ENCODE results near the gene CRELD2.
A peak's percentile ranks its signal among the peaks of the same experiment; 100 is the strongest.

CRELD2 gene, protein sequence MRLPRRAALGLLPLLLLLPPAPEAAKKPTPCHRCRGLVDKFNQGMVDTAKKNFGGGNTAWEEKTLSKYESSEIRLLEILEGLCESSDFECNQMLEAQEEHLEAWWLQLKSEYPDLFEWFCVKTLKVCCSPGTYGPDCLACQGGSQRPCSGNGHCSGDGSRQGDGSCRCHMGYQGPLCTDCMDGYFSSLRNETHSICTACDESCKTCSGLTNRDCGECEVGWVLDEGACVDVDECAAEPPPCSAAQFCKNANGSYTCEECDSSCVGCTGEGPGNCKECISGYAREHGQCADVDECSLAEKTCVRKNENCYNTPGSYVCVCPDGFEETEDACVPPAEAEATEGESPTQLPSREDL

DNA sequence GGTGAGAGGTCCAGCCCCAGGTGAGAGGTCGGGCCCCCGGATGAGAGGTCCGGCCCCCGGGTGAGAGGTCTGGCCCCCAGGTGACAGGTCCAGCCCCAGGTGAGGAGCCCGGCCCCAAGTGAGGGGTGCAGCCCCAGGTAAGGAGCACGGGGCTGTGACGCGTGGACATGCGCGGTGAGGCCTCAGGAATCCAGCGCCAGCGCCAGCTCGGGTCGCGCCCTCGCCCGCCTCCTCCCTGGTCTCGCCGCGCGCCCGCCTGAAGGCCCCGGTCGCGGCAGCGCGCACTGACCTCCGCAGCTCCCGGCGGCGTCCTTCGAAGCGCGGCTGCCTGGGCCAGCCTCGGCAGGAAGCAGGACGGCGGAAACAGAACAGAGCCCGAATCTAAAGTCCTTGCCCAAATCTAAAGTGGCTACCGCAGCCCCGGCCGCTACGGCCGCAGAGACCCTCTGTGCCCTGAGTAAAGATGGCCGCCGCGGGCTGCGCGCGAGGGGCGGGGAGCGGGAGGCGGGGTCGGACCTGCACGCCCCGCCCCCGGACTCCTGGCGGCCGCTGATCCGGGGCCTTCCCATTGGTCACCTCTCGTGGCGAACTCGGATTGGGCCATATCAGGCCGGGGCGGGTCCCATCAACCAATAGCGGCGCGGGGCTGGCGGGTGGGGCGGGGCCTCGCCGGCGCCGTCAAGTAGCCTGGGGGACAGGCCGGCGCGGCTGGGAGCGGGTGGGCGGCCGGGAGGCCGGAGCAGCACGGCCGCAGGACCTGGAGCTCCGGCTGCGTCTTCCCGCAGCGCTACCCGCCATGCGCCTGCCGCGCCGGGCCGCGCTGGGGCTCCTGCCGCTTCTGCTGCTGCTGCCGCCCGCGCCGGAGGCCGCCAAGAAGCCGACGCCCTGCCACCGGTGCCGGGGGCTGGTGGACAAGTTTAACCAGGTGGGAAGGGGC, at the start of gene CRELD2, which contains the start of gene ALG12:
Gene CRELD2 (plus strand): TSS at position 661 of the 937 bp plus-strand sequence. CDS start 136 bp downstream, at position 797.
Gene ALG12 (minus strand): TSS at position 465 of the 937 bp plus-strand sequence. CDS start 4,673 bp downstream, outside the sequence.
- DNase-seq: peak; percentile 42

DNA sequence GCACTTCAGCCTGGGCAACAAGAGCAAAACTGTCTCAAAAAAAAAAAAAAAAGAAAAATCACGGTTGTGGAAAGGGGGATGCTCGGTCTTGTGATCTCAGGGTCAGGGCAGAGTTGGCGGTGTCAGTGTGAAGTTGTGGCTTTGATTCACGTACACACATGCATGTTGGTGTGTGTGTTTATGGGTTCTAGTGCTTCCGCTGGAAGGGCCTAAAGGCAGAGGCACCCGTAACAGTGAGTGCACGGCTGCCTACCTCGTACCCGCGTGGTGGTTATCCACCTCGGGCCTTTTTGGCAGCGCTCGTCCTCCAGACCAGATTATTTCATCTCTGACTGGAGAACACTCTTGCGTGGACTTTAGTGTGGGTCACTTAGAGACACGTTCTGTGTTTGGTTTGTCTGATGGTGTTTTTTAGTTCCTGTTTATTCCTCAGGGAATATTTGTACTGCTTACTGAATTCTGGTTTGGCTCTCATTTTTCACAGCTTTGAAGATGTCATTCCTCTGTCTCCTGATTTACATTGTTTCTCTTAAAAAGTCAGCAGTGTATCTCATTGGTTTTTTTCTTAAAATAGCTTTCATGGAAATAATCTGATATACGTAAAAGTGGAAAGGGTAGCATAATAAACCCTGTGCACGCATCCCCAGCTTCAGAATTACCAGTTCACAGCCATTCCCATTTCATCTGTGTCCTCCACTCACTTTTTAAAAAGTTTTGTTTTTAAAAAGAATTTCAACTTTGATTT, 49.2 kb upstream of the CRELD2 start:
- DNase-seq: no peak

DNA sequence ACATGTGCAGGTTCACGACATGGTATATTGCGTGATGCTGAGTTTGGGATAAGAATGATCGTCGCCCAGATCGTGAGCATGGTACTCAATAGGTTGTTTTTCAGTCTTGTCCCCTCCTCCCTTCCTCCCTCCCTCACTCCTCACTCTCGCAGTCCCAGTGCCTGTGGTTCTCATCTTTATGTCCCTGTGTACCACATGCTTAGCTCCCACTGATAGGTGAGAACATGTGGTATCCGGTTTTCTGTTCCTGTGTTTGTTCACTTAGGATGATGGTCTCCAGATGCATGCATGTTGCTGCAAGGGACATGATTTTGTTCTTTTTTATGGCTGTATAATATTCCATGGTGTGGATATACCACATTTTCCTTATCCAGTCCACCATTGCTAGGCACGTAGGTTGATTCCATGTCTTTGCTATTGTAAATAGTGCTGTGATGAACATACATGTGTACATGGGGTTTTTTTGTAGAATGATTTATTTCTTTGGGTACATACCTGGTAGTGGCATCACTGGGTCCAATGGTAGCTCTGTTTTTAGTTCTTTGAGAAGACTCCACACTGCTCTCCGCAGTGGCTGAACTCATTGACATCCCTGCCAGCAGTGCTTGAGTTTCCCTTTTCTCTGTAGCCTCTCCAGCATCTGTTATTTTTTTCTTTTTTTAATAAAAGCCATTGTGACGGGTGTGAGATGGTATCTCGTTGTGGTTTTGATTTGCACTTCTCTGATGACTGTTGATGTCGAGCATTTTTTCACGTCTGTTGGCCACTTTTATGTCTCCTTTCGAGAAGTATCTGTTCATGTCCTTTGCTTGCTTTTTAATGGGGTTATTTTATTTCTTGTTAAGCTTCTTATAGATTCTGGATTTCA, 48.4 kb upstream of the CRELD2 start:
- no peak for DNase-seq

DNA sequence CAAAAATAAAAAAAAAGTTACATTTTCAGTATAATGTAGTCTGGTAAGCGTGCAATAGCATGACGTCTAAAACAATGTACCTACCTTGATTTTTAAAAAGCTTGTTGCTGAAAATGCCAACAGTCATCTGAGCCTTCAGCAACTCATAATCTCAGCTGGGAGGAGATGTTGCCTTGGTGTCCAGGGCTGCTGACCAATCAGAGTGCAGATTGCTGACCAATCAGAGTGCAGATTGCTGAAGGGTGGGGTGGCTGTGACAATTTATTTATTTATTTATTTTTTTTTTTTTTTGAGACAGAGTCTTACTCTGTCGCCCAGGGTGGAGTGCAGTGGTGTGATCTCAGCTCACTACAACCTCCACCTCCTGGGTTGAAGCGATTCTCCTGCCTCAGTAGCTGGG, 47.0 kb upstream of the CRELD2 start:
- no peak for DNase-seq

DNA sequence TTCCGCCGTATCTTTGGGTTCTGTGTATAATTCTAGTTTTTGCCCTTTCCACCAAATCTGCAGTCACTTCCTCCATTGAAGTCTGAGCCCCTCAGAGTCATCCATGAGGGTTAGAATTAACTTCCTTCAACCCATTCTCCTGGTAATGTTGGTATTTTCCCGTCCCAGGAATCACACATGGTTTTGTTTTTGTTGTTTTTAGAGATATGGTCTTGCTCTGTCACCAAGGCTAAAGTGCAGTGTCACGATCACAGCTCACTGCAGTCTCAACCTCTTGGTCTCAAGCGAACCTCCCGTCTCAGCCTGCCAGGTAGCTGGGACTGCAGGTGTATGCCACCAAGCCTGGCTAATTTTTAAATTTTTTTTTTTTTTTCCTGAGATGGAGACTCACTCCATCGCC, 46.1 kb upstream of the CRELD2 start:
- DNase-seq: no peak

DNA sequence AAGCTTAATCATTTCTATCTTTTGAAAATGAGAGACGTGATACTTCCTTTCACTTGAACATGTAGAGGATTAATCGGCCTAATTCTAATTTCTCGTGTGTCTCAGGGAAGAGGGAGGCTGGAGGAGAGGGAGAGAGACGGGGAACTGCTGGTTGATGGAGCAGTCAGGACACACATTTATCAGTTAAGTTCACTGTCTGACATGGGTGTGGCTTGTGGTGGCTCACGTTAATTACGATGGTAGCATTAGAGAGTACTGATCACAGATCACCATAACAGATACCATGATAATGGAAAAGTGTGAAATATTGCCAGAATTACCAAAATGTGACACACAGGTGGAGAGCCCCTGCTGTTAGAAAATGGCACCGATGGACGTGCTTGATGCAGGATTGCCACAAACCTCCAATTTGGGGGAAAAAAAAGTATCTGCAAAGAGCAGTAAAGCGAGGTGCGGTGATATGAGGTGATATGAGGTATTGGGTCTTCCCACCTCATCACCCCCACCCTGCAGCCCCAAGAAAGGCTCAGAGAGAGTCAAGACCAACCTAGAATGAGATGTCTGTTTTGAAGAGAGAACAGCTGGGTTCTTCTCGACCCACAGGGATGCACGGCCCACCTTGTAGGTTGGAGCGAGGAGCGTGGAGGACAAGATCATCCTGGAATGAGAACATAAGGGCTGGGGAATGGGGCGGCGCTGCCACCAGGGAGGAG, 45.0 kb upstream of the CRELD2 start:
- no peak for DNase-seq

DNA sequence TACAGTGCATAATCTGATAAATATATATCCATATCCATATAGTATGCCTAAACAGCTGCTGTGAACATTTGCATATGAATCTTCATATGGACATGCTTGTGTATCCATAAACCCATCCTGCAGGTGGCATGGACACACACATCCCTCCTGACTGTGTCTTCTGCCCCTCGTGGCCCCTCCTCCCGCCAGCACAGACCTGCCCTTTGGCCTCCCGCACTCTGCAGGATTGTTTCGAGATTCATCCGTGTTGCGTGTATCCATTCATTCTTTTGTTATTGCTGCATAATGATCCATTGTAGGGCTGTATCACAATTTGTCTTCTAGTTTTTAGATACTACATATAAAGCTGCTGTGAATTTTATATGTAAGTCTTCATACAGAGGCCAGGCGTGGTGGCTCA, 40.8 kb upstream of the CRELD2 start:
- DNase-seq: no peak

DNA sequence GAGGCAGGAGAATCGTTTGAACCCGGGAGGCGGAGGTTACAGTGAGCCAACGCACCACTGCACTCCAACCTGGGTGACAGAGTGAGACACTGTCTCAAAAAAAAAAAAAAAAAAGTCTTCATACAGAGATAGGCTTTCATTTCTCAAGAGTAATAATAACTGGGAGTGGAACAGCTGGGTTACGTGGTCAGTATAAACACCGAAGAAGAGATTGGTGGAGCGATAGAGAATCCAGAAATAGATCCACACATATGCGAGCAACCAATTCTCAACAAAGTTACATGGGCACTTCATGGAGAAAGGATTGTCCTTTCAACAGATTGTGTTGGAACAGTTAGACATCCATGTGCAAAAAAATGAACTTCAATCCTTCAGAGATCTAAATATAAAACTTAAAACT, 40.2 kb upstream of the CRELD2 start:
- no peak for DNase-seq

DNA sequence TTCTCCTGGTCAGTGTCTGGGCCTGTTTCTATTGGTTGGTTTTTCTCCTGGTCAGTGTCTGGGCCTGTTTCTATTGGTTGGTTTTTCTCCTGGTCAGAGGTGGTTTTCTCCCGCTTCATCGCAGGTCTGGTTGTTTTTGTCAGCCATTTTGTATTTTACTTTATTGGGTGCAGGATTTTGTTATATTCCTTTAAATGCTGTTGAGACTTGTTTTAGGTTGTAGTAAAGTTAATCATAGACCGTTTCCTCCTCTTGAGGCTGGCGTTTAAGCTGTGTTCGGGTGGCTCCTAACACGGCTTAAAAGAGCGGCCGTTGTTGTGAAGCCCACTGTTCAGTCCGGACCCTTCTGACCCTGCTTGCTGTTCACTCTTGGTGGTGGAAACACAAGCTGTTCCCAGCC, 38.6 kb upstream of the CRELD2 start:
- no peak for DNase-seq

DNA sequence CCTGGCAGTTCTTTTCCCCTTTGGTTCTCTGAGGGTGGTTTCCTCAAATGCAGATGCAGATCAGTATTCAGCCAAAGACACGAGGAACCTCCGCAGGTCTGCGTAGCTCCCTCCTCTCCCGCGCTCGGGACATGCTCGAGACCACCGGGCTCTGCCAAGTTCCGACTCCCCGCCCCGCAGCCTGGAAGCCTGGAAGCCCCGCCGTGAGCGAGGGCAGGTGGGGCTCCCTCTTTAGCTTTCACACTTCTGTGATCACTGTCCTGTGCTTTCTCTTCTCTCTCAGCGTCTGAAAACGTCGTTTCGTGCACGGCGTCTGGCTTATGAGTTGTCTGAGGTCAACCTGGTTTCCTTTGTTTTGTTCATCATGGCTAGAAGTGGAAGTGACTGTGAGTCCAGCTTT, 38.2 kb upstream of the CRELD2 start:
- DNase-seq: no peak

DNA sequence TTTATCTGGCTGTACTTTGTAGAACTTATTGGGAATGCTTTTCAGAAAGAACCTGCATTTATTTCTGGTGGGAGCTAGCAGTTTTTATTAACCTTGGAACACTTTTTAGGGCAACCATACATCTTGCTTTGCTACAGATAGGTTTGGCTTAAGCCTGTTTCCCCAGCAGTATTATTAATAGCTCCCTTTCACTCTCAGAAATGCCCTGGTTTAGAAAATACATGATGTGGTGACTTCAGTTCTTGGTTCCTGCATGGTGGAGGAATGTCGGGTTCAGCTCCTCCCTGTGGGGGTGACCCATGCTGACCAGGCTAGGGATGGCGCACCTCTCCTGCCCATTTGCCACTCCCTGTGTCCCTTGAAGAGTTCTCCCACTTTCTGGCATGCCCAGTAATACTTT, 36.6 kb upstream of the CRELD2 start:
- no peak for DNase-seq

DNA sequence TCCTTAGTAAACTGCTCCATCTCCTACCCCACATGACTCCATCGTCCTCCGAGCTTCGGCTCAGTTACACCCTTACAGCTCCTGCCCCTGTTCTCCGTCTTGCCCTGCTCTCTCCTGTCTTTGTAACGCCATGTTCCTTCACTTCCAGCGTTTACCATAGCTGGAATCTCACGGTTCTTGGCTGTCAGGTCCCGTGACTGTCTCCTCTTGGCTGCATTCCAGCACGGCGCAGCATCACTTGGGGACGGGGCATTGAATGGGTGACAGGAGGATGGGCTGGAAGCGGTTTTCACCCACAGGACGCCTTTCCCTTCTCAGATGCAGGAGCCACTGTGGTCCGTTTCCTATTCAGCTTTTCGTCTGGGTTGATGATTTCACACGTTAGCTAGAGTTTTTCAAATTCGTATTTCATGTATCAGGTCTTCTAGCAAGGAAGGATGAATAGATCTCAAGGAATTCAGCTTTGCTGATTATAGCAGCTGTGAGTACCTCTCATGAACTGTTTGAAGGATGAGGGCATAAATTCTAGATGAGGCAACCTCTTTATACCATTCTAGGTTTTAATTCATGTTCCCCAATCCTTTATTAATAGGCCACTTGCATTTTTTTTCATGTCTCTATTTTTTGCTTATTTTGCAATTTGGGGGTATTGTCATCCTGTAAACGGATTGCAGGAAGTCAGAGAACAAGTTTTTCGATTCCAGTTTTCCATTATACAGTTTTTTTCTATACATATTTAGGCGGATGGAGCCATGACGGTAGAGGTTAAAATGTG, 35.7 kb upstream of the CRELD2 start:
- no peak for DNase-seq

DNA sequence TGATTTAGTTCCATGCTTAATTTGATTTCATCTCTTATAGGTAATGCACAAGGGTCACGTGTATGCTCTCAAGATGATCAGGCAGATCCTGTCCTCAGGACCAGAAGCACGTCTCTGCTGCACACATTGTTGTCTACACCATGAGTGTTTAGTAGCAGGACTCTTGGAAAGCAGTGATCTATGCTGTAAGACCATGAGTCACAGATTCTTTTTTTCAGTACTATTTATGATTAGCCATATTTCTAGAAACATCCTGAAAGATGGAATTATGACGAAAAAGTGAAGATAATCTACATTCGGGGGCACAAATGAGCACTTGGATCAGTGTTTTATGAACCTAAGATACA, 35.2 kb upstream of the CRELD2 start:
- no peak for DNase-seq

DNA sequence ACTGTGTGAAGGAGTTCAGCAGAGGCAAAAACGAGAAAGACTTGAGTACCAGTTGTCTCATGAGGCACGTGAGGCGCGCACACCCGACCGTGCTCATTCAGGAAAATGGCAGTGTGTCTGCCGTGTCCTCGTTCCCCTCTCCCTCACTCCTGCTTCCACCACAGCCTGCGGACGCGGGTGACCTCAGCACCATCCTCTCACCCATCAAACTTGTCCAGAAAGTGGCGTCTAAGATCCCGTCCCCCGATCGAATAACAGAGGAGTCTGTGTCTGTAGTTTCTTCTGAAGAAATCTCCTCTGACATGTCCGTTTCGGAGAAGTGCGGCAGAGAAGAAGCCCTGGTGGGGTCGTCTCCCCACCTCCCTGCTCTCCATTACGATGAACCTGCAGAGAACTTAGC, 34.4 kb upstream of the CRELD2 start:
- no peak for DNase-seq

DNA sequence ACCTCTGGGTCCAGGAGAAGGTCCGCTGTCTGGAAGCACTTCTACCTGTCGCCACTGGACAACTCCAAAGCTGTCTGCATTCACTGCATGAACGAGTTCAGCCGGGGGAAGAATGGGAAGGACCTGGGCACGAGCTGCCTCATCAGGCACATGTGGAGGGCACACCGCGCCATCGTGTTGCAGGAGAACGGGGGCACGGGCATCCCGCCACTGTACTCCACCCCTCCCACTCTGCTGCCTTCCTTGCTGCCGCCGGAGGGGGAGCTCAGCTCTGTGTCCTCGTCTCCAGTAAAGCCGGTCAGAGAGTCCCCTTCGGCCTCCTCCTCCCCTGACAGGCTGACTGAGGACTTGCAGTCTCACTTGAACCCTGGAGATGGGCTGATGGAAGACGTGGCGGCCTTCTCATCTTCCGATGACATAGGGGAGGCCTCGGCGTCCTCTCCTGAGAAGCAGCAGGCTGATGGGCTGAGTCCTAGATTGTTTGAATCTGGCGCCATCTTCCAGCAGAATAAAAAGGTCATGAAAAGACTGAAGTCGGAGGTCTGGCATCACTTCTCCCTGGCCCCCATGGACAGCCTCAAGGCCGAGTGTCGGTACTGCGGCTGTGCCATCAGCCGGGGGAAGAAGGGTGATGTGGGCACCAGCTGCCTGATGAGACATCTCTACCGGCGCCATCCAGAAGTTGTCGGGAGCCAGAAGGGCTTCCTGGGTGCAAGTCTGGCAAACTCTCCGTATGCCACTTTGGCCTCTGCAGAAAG, 33.8 kb upstream of the CRELD2 start:
- DNase-seq: no peak

DNA sequence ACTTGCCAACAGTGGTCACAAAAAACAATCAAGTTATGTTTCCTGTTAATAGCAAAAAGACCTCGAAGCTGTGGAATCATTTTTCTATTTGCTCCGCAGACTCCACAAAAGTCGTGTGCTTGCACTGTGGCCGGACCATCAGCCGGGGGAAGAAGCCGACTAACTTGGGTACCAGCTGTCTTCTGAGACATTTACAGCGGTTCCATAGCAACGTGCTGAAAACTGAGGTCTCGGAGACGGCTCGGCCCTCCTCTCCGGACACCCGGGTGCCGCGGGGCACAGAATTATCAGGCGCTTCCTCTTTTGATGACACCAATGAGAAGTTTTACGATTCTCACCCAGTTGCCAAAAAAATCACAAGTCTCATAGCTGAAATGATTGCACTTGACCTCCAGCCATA, 33.2 kb upstream of the CRELD2 start:
- no peak for DNase-seq

DNA sequence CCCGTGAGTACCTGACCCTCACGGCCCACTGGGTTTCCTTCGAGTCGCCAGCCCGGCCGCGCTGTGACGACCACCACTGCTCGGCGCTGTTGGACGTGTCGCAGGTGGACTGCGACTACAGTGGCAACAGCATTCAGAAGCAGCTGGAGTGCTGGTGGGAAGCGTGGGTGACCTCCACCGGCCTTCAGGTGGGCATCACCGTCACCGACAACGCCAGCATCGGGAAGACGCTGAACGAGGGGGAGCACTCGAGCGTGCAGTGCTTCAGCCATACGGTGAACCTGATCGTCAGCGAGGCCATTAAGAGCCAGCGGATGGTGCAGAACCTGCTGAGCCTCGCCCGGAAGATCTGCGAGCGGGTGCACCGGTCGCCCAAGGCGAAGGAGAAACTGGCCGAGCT, 32.6 kb upstream of the CRELD2 start:
- no peak for DNase-seq

DNA sequence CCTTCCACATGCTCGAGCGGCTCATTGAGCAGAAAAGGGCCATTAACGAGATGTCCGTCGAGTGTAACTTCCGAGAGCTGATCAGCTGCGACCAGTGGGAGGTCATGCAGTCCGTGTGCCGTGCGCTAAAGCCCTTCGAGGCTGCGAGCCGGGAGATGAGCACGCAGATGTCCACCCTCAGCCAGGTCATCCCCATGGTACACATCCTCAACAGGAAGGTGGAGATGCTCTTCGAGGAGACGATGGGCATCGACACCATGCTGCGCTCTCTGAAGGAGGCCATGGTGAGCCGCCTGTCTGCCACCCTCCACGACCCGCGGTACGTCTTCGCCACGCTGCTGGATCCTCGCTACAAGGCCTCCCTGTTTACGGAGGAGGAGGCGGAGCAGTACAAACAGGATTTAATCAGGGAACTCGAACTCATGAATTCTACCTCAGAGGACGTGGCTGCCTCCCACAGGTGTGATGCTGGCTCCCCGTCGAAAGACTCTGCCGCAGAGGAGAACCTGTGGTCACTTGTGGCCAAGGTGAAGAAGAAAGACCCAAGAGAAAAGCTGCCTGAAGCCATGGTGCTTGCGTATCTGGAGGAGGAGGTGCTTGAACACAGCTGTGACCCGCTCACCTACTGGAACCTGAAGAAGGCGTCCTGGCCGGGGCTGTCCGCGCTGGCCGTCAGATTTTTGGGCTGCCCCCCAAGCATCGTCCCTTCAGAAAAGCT, 31.9 kb upstream of the CRELD2 start:
- no peak for DNase-seq

DNA sequence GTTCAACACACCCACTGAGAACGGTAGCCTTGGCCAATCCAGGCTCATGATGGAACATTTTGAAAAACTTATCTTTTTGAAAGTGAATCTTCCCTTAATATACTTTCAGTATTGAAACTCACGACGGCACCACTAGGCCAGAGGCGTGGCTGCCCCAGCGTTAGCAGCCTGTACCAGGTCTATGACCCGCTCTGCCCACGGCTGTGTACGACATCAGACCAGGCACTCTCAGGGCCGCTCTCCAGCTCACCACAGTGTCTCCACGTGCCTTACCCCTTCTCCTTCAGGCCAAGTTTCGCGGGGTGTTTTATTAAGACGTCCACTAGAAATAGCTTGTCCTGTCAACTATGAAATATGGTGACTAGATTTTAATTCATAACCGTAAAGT, 31.4 kb upstream of the CRELD2 start:
- no peak for DNase-seq

Data from SIG-M5 (cell line).